Measurements from ENCODE around the gene MAN2B1. TPM values are rescaled to one million over a fixed set of nuclear protein-coding genes. Genes with fewer than 3 reads are reported as not detected.
"Not testable (repeated sequence)": the region's sequence is repeated elsewhere in the genome, so short reads cannot be mapped to it uniquely, and the experiment has no call there.

The MAN2B1 gene
- total RNA-seq, result 100 to 1,000 TPM; 146 to 150 TPM

DNA sequence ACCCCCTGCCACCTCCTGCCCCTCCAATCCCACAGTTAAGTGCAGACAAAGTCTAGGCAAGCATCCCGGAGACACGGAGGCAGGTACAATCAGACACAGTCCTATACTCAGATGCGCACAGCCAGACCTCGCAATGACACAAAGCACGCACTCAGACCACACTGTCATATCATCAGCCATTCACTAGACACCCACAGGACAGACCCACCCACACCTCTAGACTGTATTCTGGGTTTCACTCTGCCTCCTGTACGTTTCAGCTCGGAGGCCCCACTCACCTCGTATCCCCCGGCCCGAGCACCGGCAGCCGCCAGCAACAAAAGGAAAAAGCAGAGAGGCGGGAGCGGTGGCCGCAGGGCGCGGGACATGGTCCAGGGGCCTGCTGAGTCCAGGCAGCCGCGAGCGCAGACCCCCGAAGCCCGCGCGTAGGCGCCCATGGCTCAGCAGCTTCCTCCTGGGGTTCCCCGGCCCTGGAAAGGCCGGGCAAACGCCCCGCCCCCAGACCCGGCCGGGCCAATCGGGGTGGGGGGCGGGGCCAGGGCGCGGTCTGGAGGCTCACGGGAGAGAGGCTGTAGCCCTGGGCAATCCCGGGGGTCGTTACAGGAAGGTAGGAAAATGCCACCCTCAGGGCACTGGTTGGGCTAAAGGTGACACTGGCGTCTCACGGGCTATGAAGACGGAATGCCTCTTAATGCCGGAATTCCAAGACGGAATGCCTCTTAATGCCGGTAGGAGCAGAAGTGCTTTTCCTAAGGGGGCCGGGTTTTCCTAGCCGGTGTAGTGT lies at the start of gene MAN2B1, which contains the start of gene WDR83:
MAN2B1 (minus strand) TSS at position 478 of the 784 bp plus-strand sequence; CDS start at position 437, 41 bp downstream.
WDR83 (plus strand) TSS at position 543 of the 784 bp plus-strand sequence. CDS start 2,984 bp downstream, outside the sequence.
- Mint-ChIP-seq H3K27ac (peak within 1 kb of the TSS; percentile 97), H3K36me3 (ENCODE audit: low read depth) (peaks cover 36% of the 10 kb centered on the region), H3K4me1 (peaks cover 64% of the 10 kb centered on the region), H3K4me3 (peak within 1 kb of the TSS; percentile 92), H3K9me3 (no peaks in the 10 kb centered on the region), H3K27me3 (no peaks in the 10 kb centered on the region)
- ChIA-PET CTCF (interaction anchor here (1.3 to 1.9 kb wide), 4 partner anchors 11 to 103 kb away, joined by 4 to 5 read pairs (median 4); partner anchors contain the start of genes ZNF490 and ZNF791), POLR2A (interaction anchor here (0.7 to 5.4 kb wide), 10 partner anchors 15 to 333 kb away, joined by 3 to 37 read pairs (median 4); partner anchors contain the start of genes DHPS, JUNB, ZNF490 and ZNF563)
- peak; percentile 80 for DNase-seq

DNA sequence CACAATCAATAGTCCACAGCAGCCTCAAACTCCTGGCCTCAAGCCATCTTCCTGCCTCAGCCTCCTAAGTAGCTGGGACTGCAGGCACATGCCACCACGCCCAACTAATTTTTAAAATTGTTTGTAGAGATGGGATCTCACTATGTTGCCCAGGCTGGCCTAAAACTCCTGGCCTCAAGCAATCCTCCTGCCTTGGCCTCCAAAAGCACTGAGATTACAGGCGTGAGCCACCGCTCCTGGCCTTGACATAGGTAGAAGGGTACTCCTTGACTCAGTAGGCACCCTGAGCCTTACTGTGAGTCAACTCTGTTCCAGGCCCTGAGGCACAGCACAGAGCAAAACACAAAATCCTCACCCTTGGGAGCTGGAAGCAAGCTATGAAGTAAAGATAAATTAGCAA lies 49.4 kb upstream of the MAN2B1 start:
- peaks cover 54% of the 10 kb centered on the region for H3K36me3 Mint-ChIP-seq (ENCODE audit: low read depth)
- no peak for DNase-seq
- H3K9me3 Mint-ChIP-seq, result no peaks in the 10 kb centered on the region
- ChIA-PET CTCF (interaction anchor here (0.8 to 3.3 kb wide), 6 partner anchors 18 to 79 kb away, joined by 3 to 24 read pairs (median 7); partner anchors contain the start of gene TRIR), POLR2A (interaction anchor here (0.9 to 9.4 kb wide), 2 partner anchors 19 to 42 kb away, joined by 3 to 250 read pairs; partner anchors contain the start of genes GET3 and TRIR)
- H3K27ac Mint-ChIP-seq, result no peak overlapping the region
- H3K4me1 Mint-ChIP-seq, result peaks cover 27% of the 10 kb centered on the region
- H3K4me3 Mint-ChIP-seq, result no peak overlapping the region
- H3K27me3 Mint-ChIP-seq, result no peaks in the 10 kb centered on the region

DNA sequence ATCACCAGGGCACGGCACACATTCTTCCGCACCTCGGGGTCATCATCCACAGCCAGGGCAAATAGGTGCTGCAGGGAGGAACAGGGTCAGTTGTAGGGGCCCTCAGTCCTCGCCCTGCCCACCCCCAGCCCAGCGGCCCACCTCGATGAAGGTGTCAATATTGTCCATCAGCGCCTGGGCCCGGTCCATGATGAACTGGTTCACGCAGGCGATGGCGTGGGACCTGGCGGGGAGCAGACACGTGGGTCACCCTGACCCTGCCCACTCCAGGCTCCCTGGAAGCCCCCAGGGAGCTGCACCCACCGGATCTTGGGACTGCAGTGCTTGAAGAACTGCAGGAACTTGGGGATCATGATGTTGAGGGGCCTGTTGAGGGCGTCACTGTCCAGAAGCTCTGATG lies 48.6 kb upstream of the MAN2B1 start:
- Mint-ChIP-seq H3K9me3 (no peaks in the 10 kb centered on the region), H3K4me3 (no peak overlapping the region), H3K27ac (no peak overlapping the region), H3K27me3 (no peaks in the 10 kb centered on the region), H3K4me1 (peaks cover 20% of the 10 kb centered on the region), H3K36me3 (ENCODE audit: low read depth) (peaks cover 57% of the 10 kb centered on the region)
- CTCF ChIA-PET, result interaction anchor here (2.7 kb wide), 1 partner anchor 43 kb away, joined by 11 read pairs; no protein-coding TSS in a partner anchor
- no peak for DNase-seq
- POLR2A ChIA-PET, result interaction anchor here (0.9 kb wide), 1 partner anchor 42 kb away, joined by 3 read pairs; no protein-coding TSS in a partner anchor

DNA sequence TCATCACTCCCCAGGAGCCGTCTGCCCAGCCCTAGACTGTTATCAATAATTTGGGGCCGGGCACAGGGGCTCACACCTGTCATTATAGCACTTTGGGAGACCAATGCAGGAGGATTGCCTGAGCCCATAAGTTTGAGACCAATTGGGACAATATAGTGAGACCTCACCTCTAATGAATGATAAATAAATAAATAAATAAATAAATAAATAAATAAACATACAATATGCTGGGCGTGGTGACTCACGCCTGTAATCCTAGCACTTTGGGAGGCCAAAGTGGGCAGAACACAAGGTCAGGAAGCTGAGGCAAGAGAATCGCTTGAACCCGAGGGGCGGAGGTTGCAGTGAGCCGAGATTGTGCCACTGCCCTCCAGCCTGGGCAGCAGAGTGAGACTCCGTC lies 46.8 kb upstream of the MAN2B1 start:
- CTCF ChIA-PET, result interaction anchor here (1.0 to 2.7 kb wide), 3 partner anchors 21 to 47 kb away, joined by 3 to 11 read pairs (median 3); no protein-coding TSS in a partner anchor
- H3K9me3 Mint-ChIP-seq, result not testable (repeated sequence)

DNA sequence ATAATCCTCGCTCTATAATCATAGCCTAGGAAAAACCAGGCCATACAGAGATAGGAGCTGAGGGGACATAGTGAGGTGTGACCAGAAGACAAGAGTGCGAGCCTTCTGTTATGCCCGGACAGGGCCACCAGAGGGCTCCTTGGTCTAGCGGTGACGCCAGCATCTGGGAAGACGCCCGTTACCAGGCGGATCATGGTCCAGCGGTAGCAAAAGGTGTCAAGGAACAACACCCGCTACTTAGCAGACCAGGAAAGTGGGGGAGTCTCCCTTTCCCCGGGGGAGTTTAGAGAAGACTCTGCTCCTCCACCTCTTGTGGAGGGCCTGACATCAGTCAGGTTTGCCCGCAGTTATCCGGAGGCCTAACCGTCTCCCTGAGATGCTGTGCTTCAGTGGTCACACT lies 45.5 kb upstream of the MAN2B1 start:
- H3K9me3 Mint-ChIP-seq, H3K27ac Mint-ChIP-seq, POLR2A ChIA-PET, H3K27me3 Mint-ChIP-seq, H3K4me3 Mint-ChIP-seq, H3K4me1 Mint-ChIP-seq: not testable (repeated sequence)
- peaks cover 58% of the 10 kb centered on the region for H3K36me3 Mint-ChIP-seq (ENCODE audit: low read depth)
- CTCF ChIA-PET, result interaction anchor here (0.6 to 1.5 kb wide), 3 partner anchors 22 to 1305 kb away, joined by 3 read pairs; no protein-coding TSS in a partner anchor
- peak; percentile 23 for DNase-seq

More for the DNA sequence above, 46.8 kb upstream of the MAN2B1 start:
- POLR2A ChIA-PET, H3K4me1 Mint-ChIP-seq, H3K27me3 Mint-ChIP-seq, H3K27ac Mint-ChIP-seq, DNase-seq, H3K4me3 Mint-ChIP-seq: not testable (repeated sequence)
- peaks cover 58% of the 10 kb centered on the region for H3K36me3 Mint-ChIP-seq (ENCODE audit: low read depth)

DNA sequence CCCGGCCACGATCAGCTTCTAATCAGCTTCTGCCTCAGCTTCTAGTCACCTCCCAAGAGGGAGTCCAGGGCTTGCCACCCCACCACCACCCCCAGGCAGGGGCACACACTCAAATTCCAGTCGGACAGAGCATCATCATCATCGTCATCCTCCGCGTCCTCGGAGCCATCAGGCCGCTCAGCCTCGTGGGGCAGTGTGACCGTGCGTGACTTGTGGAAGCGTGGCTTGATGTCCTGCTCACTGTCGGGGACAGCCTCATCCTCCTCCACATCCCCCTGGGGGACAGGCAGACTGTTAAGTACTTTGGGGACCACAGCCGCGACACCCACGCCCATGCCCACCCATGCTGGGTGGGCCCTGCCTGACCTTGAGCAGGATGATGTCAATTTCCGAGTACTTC lies 44.6 kb upstream of the MAN2B1 start:
- peaks cover 58% of the 10 kb centered on the region for H3K36me3 Mint-ChIP-seq (ENCODE audit: low read depth)
- no peaks in the 10 kb centered on the region for H3K27me3 Mint-ChIP-seq
- no peak for DNase-seq
- ChIA-PET CTCF (interaction anchor here (0.6 kb wide), 1 partner anchor 1304 kb away, joined by 3 read pairs; no protein-coding TSS in a partner anchor), POLR2A (interaction anchor here (2.0 kb wide), 1 partner anchor 15 kb away, joined by 9 read pairs; the partner anchor contains the start of gene FBXW9)
- no peaks in the 10 kb centered on the region for H3K9me3 Mint-ChIP-seq
- no peaks in the 10 kb centered on the region for H3K4me1 Mint-ChIP-seq
- H3K27ac Mint-ChIP-seq, result no peak overlapping the region
- no peak overlapping the region for H3K4me3 Mint-ChIP-seq

DNA sequence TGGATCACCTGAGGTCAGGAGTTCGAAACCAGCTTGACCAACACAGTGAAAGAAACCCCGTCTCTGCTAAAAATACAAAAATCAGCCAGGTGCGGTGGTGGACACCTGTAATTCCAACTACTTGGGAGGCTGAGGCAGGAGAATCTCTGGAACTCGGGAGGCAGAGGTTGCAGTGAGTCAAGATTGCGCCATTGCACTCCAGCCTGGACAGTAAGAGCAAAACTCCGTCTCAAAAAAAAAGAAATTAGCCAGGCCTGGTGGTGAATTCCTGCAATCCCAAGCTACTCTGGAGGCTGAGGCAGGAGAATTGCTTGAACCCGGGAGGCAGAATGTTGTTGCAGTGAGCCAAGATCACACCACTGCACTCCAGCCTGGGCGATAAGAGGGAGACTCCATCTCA lies 42.1 kb upstream of the MAN2B1 start:
- Mint-ChIP-seq H3K4me1 (no peaks in the 10 kb centered on the region), H3K27ac (no peak overlapping the region), H3K27me3 (no peaks in the 10 kb centered on the region), H3K4me3 (no peak overlapping the region), H3K9me3 (no peaks in the 10 kb centered on the region), H3K36me3 (ENCODE audit: low read depth) (peaks cover 57% of the 10 kb centered on the region)
- no peak for DNase-seq
- ChIA-PET CTCF (interaction anchor here (0.7 to 1.6 kb wide), 3 partner anchors 9 to 48 kb away, joined by 3 to 5 read pairs (median 3); partner anchors contain the start of gene TRIR), POLR2A (interaction anchor here (0.6 to 1.0 kb wide), 3 partner anchors 11 to 12 kb away, joined by 3 read pairs; partner anchors contain the start of gene FBXW9)

DNA sequence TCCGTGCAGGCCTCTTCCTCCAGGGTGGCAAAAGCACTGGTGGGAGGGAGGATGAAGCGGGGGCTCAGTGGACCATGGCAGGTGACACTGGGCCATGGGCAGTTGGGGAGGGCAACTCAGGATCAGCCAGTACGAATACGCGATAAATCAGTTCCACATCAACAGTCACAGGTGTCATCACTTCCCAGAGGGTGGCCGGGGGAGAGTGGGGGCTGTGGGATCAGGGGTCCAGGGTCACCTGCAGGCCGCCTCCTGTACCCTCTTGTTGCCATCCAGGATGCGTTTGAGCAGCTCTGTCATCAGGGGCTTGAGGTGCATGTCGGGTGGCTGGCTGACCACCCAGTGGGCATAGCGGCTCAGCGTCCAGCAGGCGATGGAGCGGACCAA lies 39.8 kb upstream of the MAN2B1 start:
- no peak overlapping the region for H3K27ac Mint-ChIP-seq
- no peak overlapping the region for H3K4me3 Mint-ChIP-seq
- peaks cover 60% of the 10 kb centered on the region for H3K36me3 Mint-ChIP-seq (ENCODE audit: low read depth)
- no peak for DNase-seq
- H3K9me3 Mint-ChIP-seq, result no peaks in the 10 kb centered on the region
- POLR2A ChIA-PET, result interaction anchor here (1.3 kb wide), 1 partner anchor 10 kb away, joined by 4 read pairs; the partner anchor contains the start of gene FBXW9
- no peaks in the 10 kb centered on the region for H3K27me3 Mint-ChIP-seq
- no peaks in the 10 kb centered on the region for H3K4me1 Mint-ChIP-seq
- CTCF ChIA-PET, result no interaction called here

DNA sequence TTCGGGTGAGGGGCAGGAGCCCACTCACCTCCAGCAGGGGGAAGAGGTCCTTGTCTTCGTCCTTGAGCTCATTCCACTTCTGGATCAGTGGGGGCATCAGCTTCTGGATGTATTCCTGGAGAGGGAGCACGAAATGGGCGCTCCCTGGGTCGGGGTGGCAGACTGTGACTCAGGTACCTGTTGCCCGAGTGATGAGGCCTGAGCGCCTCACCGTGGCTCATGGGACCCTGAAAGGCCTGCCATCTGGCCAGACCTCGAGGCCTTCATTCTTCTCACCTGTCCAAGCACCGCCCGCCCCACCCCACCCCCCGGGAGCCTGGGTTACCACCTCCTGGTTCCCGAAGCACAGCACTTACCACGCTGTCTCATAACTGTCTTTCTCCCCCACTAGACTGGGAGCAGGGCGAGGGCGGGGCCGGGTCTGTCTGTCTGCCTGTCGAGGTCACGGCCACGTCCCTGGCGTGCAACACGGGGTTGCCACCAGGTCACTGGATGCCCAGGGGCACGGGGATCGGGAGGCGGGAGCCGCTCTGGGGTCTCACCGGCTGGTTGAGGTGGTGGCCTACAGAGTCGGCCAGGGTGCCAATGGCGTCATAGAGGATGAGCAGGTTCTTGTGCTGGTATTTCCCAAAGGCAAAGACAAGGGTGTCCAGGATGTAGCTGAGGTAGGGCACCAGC lies 39.3 kb upstream of the MAN2B1 start:
- ChIA-PET CTCF (no interaction called here), POLR2A (no interaction called here)
- no peak overlapping the region for H3K4me3 Mint-ChIP-seq
- no peaks in the 10 kb centered on the region for H3K4me1 Mint-ChIP-seq
- H3K9me3 Mint-ChIP-seq, result no peaks in the 10 kb centered on the region
- no peak overlapping the region for H3K27ac Mint-ChIP-seq
- no peak for DNase-seq
- no peaks in the 10 kb centered on the region for H3K27me3 Mint-ChIP-seq
- peaks cover 60% of the 10 kb centered on the region for H3K36me3 Mint-ChIP-seq (ENCODE audit: low read depth)

DNA sequence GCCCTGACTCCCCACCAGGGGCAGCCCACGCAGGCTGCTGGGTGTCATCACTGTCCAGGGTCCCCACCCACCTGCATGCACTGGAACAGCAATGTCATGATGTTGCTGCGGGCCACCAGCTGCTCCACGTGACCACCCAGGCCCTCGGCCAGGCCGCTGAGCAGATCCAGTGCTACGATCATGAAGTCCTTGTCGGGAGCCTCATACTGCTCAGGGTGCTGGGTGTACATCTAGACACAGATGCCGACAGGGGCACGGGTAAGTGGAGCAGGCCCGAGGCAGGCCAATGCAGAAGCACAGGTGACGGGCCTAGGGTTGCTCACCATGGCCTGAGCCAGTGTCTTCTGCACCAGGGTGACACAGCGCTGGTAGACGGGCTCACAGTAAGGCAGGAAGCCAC lies 38.6 kb upstream of the MAN2B1 start:
- no peak for DNase-seq
- Mint-ChIP-seq H3K4me3 (no peak overlapping the region), H3K27ac (no peak overlapping the region), H3K4me1 (no peaks in the 10 kb centered on the region), H3K36me3 (ENCODE audit: low read depth) (peaks cover 56% of the 10 kb centered on the region), H3K9me3 (no peaks in the 10 kb centered on the region), H3K27me3 (no peaks in the 10 kb centered on the region)
- POLR2A ChIA-PET, result no interaction called here
- CTCF ChIA-PET, result no interaction called here

DNA sequence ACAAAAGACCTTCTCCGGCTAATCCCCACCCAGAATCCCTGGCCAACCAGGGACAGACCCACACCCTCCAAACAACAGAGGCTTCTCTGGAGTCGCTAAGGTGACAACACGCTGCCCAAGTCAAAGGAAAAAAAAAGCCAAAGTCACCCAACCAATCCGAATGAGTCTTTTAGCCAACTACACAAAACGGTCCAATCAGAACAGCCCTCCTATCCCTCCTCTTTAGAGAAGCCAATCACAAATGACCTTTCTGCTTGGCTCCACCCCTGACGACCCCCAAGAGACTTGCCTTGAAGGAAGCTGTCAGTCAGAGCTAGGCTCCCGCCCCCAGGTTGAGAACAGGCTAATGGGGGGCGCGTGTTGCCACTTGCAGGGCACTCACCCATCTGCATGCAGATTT lies 36.5 kb upstream of the MAN2B1 start:
- Mint-ChIP-seq H3K4me3 (no peak overlapping the region), H3K27me3 (no peaks in the 10 kb centered on the region), H3K4me1 (peaks cover 2% of the 10 kb centered on the region), H3K9me3 (no peaks in the 10 kb centered on the region), H3K27ac (no peak overlapping the region), H3K36me3 (ENCODE audit: low read depth) (peaks cover 52% of the 10 kb centered on the region)
- ChIA-PET POLR2A (interaction anchor here (0.6 kb wide), 1 partner anchor 9 kb away, joined by 3 read pairs; no protein-coding TSS in a partner anchor), CTCF (no interaction called here)
- DNase-seq, result no peak

DNA sequence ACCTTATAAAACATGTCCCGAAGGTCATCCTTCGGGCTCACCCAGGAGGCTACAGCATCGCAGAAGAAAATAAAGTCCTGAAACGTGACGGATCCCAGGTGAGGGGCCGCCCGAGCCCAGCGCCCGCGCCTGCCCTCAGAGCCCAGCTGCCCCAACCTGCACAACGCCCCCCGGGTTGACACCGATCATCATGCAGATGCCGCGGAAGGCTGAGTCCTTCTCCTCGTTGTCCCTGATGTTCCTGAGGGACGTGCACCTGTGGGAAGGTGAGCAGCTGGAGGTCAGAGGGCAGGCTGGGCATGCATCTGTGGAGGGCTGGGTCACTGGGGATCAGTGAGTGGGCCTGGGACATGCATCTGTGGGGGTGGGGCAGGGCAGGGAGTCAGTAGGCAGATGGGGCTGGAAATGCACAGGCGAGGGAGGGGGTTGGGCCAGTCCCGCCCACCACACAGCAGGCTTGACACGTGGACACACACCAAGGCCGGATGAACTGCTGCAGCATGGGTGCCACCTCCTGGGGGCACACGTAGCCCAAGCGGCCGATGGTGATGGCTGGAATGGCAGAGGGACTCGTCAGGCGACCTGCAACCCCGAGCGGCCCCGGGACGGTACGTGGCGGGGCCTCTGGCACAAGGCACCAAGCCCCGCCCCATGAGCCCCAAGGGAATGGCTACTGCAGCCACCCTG lies 35.2 kb upstream of the MAN2B1 start:
- peaks cover 4% of the 10 kb centered on the region for H3K4me1 Mint-ChIP-seq
- H3K4me3 Mint-ChIP-seq, result no peak overlapping the region
- no peaks in the 10 kb centered on the region for H3K27me3 Mint-ChIP-seq
- ChIA-PET CTCF (interaction anchor here (1.1 kb wide), 1 partner anchor 56 kb away, joined by 3 read pairs; no protein-coding TSS in a partner anchor), POLR2A (no interaction called here)
- H3K9me3 Mint-ChIP-seq, result no peaks in the 10 kb centered on the region
- peaks cover 53% of the 10 kb centered on the region for H3K36me3 Mint-ChIP-seq (ENCODE audit: low read depth)
- DNase-seq, result no peak
- no peak overlapping the region for H3K27ac Mint-ChIP-seq
